NCI-H524 treated with DMSO at 0.1 percent for 48 hours (cell line): ENCODE results near the gene TEX2.
"Not testable (repeated sequence)": the region's sequence is repeated elsewhere in the genome, so short reads cannot be mapped to it uniquely, and the experiment has no call there.

ENCODE experiments used
- DNase-seq: peaks from one replicate; lab custom pipeline; 2025; lab: John Stamatoyannopoulos, UW

The TEX2 gene

GRCh38 chr17:64180089-64181073 is 82.7 kb downstream of the TEX2 start:
- DNase-seq: no peak

- not testable (repeated sequence) for DNase-seq
Measured at GRCh38 chr17:64179024-64179423, 84.0 kb downstream of the TEX2 start.

GRCh38 chr17:64178011-64178825 is 84.8 kb downstream of the TEX2 start:
- DNase-seq: peak; percentile 64

GRCh38 chr17:64177311-64178010 is 85.6 kb downstream of the TEX2 start:
- no peak for DNase-seq

- DNase-seq: peak; percentile 85
Measured at GRCh38 chr17:64176556-64176955, 86.5 kb downstream of the TEX2 start.

- peak; percentile 96 for DNase-seq
Measured at GRCh38 chr17:64174686-64175456, 88.2 kb downstream of the TEX2 start.

- DNase-seq: no peak
Measured at GRCh38 chr17:64173646-64174045, 89.4 kb downstream of the TEX2 start.

GRCh38 chr17:64172510-64172909 is 90.5 kb downstream of the TEX2 start:
- DNase-seq: peak; percentile 64

GRCh38 chr17:64171041-64171440 is 92.0 kb downstream of the TEX2 start:
- no peak for DNase-seq

- DNase-seq: no peak
Measured at GRCh38 chr17:64170286-64170685, 92.8 kb downstream of the TEX2 start.

- not testable (repeated sequence) for DNase-seq
Measured at GRCh38 chr17:64167666-64168065, 95.4 kb downstream of the TEX2 start.

GRCh38 chr17:64166876-64167275 is 96.2 kb downstream of the TEX2 start:
- DNase-seq: no peak

- no peak for DNase-seq
Measured at GRCh38 chr17:64165347-64165746, 97.7 kb downstream of the TEX2 start.

- no peak for DNase-seq
Measured at GRCh38 chr17:64164596-64165285, 98.3 kb downstream of the TEX2 start.

- no peak for DNase-seq
Measured at GRCh38 chr17:64163468-64163867, 99.6 kb downstream of the TEX2 start.

- no peak for DNase-seq
Measured at GRCh38 chr17:64162554-64162953, 100.5 kb downstream of the TEX2 start.

GRCh38 chr17:64161380-64162176 is 101.5 kb downstream of the TEX2 start:
- DNase-seq: no peak

GRCh38 chr17:64160378-64160777 is 102.7 kb downstream of the TEX2 start:
- no peak for DNase-seq

GRCh38 chr17:64158831-64159590 is 104.0 kb downstream of the TEX2 start:
- DNase-seq: no peak
